CD8-positive, alpha-beta memory T cell (primary cell): ENCODE data around the gene SLC51A. TPM values are rescaled to one million over a fixed set of nuclear protein-coding genes. Genes with fewer than 3 reads are reported as not detected.

Source experiments
- CTCF ChIA-PET: fragments of 350-600 bp; sonication (Branson Sonifier 250); formaldehyde crosslinking; loops from one replicate; lab custom pipeline; 2021; ENCODE audit warnings: antibody characterized with exemption; lab: Charles Lee
- POLR2A ChIA-PET: fragments of 350-600 bp; sonication (Branson Sonifier 250); formaldehyde crosslinking; loops from one replicate; lab custom pipeline; 2021; ENCODE audit warnings: antibody characterized with exemption; lab: Charles Lee
- DNase-seq, 5 donors: peaks; one replicate each; pipeline versions ENCODE4 v3.0.0 to v3.0.0-alpha.2; 2020 to 2022; ENCODE audit warnings: mixed read lengths in 1 of 5
- H3K27ac ChIP-seq: one replicate; pipeline ENCODE4 v1.7.0; 2013; ENCODE audit warnings: low read depth, mild to moderate bottlenecking, low read length, moderate library complexity
- H3K27me3 ChIP-seq: 2 replicates; pipeline ENCODE4 v1.7.0; 2013; ENCODE audit warnings: low read length, mild to moderate bottlenecking; ENCODE audit not compliant: insufficient read depth, poor library complexity, severe bottlenecking
- H3K36me3 ChIP-seq: 2 replicates; pipeline ENCODE4 v1.7.0; 2013; ENCODE audit warnings: mild to moderate bottlenecking, low read length, moderate library complexity; ENCODE audit not compliant: insufficient read depth
- H3K4me1 ChIP-seq: 2 replicates; pipeline ENCODE4 v1.7.0; 2013; ENCODE audit warnings: mild to moderate bottlenecking, low read length, moderate library complexity; ENCODE audit not compliant: insufficient read depth
- H3K4me3 ChIP-seq: 2 replicates; pipeline ENCODE4 v1.7.0; 2013; ENCODE audit warnings: mild to moderate bottlenecking, low read length
- H3K9me3 ChIP-seq: 2 replicates; pipeline ENCODE4 v1.7.0; 2013; ENCODE audit warnings: mild to moderate bottlenecking, low read length
- H3K27ac Mint-ChIP-seq, 8 donors: one replicate each; pipeline ENCODE4 v1.8.0; 2020 to 2021; ENCODE audit warnings: mixed read lengths in 8 of 8, mild to moderate bottlenecking in 6 of 8, inconsistent platforms in 3 of 8, moderate library complexity in 3 of 8
- H3K27me3 Mint-ChIP-seq, 2 donors: one replicate each; pipeline ENCODE4 v1.8.0; 2020 to 2021; ENCODE audit warnings: mixed read lengths in 2 of 2, mild to moderate bottlenecking in 1 of 2, moderate library complexity in 1 of 2
- H3K36me3 Mint-ChIP-seq, 3 donors: one replicate each; pipeline ENCODE4 v1.8.0; 2020 to 2021; ENCODE audit warnings: mixed read lengths in 3 of 3, inconsistent platforms in 1 of 3, mild to moderate bottlenecking in 1 of 3
- H3K4me1 Mint-ChIP-seq, 3 donors: one replicate each; pipeline ENCODE4 v1.8.0; 2020 to 2021; ENCODE audit warnings: mixed read lengths in 3 of 3, inconsistent platforms in 1 of 3, mild to moderate bottlenecking in 1 of 3
- H3K4me3 Mint-ChIP-seq, 7 donors: one replicate each; pipeline ENCODE4 v1.8.0; 2020 to 2021; ENCODE audit warnings: mixed read lengths in 7 of 7, mild to moderate bottlenecking in 6 of 7, moderate library complexity in 4 of 7, inconsistent platforms in 2 of 7
- H3K9me3 Mint-ChIP-seq, 5 donors: one replicate each; pipeline ENCODE4 v1.8.0; 2020 to 2022; ENCODE audit warnings: mixed read lengths in 5 of 5, mild to moderate bottlenecking in 3 of 5, moderate library complexity in 2 of 5, inconsistent platforms in 1 of 5
- polyA plus RNA-seq: library from polyadenylated mRNA; unstranded; fragments of 300-500 nt; fragmentation: Illumina TruSeq; gene quantifications from one replicate; pipeline ENCODE4 v1.2.3, GENCODE V29; 2021
- total RNA-seq, 2 experiments: library from RNA; stranded (reverse); gene quantifications; one replicate each; pipeline ENCODE4 v1.2.3, GENCODE V29; 2021

The SLC51A gene
- total and polyA plus RNA-seq, 3 experiments from 2014 or later: 1.1 TPM; not detected in 2

- no peaks in the 10 kb centered on the region for H3K9me3 Mint-ChIP-seq
- POLR2A ChIA-PET: interaction anchor here (0.7 to 1.0 kb wide), 2 partner anchors 13 to 228 kb away, joined by 3 read pairs; partner anchors contain the start of gene PCYT1A
- H3K4me3 ChIP-seq: peak overlapping the region; percentile 36
Observed at GRCh38 chr3:196274585-196274984, 58.3 kb downstream of the SLC51A start.

GRCh38 chr3:196275126-196275525 lies 58.8 kb downstream of the SLC51A start:
- Histone ChIP-seq H3K27ac (peak overlapping the region; percentile 57), H3K4me3 (peak overlapping the region; percentile 36), H3K9me3 (no peaks in the 10 kb centered on the region), H3K4me1 (peaks cover 31% of the 10 kb centered on the region), H3K36me3 (peaks cover 4% of the 10 kb centered on the region), H3K27me3 (no peaks in the 10 kb centered on the region)
- Mint-ChIP-seq H3K36me3 (peaks cover under 1 to 15% (median 8%) of the 10 kb centered on the region in 3 donors), H3K4me3 (peak overlapping the region; percentile 52 to 93 (median 86)), H3K27ac (peak overlapping the region; percentile 88 to 99 (median 94)), H3K9me3 (no peaks in the 10 kb centered on the region), H3K27me3 (no peaks in the 10 kb centered on the region), H3K4me1 (peaks cover 34 to 53% (median 47%) of the 10 kb centered on the region in 3 donors)
- CTCF ChIA-PET: interaction anchor here (0.5 to 2.7 kb wide), 2 partner anchors 22 to 183 kb away, joined by 3 to 8 read pairs; no protein-coding TSS in a partner anchor
- DNase-seq: no peak
- POLR2A ChIA-PET: interaction anchor here (0.7 to 1.0 kb wide), 2 partner anchors 12 to 228 kb away, joined by 3 read pairs; partner anchors contain the start of gene PCYT1A

More at GRCh38 chr3:196274585-196274984, 58.3 kb downstream of the SLC51A start:
- Histone ChIP-seq H3K9me3 (no peaks in the 10 kb centered on the region), H3K4me1 (peaks cover 30% of the 10 kb centered on the region), H3K27me3 (no peaks in the 10 kb centered on the region), H3K36me3 (peaks cover 4% of the 10 kb centered on the region), H3K27ac (peak overlapping the region; percentile 57)
- peak; percentile 17 to 73 (median 45) for DNase-seq
- Mint-ChIP-seq H3K36me3 (peaks cover 3 to 16% (median 7%) of the 10 kb centered on the region in 3 donors), H3K4me3 (peak overlapping the region; percentile 52 to 93 (median 86)), H3K27me3 (no peaks in the 10 kb centered on the region), H3K27ac (peak overlapping the region; percentile 88 to 99 (median 94)), H3K4me1 (peaks cover 34 to 53% (median 47%) of the 10 kb centered on the region in 3 donors)
- CTCF ChIA-PET: interaction anchor here (0.5 to 2.7 kb wide), 2 partner anchors 22 to 183 kb away, joined by 3 to 8 read pairs; no protein-coding TSS in a partner anchor

GRCh38 chr3:196280689-196281440 lies 64.5 kb downstream of the SLC51A start:
- Mint-ChIP-seq H3K9me3 (no peaks in the 10 kb centered on the region), H3K27ac (peak overlapping the region in 7 of 8 donors; percentile 3 to 90 (median 19)), H3K4me3 (peak overlapping the region in 3 of 7 donors; percentile 2 to 17 (median 5)), H3K4me1 (peaks cover 57 to 71% (median 70%) of the 10 kb centered on the region in 3 donors), H3K27me3 (no peaks in the 10 kb centered on the region), H3K36me3 (peaks cover 0 to 10% (median 5%) of the 10 kb centered on the region in 3 donors)
- no peak overlapping the region for H3K27ac ChIP-seq
- CTCF ChIA-PET: interaction anchor here (1.7 kb wide), 1 partner anchor 248 kb away, joined by 3 read pairs; no protein-coding TSS in a partner anchor
- H3K4me1 ChIP-seq: peaks cover 18% of the 10 kb centered on the region
- H3K4me3 ChIP-seq: no peak overlapping the region
- H3K36me3 ChIP-seq: no peaks in the 10 kb centered on the region
- H3K27me3 ChIP-seq: no peaks in the 10 kb centered on the region
- no peaks in the 10 kb centered on the region for H3K9me3 ChIP-seq
- DNase-seq: no peak
- POLR2A ChIA-PET: interaction anchor here (0.9 kb wide), 1 partner anchor 36 kb away, joined by 3 read pairs; no protein-coding TSS in a partner anchor

- CTCF ChIA-PET: no interaction called here
- Histone ChIP-seq H3K36me3 (no peaks in the 10 kb centered on the region), H3K4me3 (no peak overlapping the region), H3K27me3 (no peaks in the 10 kb centered on the region), H3K27ac (no peak overlapping the region), H3K4me1 (peaks cover 26% of the 10 kb centered on the region), H3K9me3 (no peaks in the 10 kb centered on the region)
- Mint-ChIP-seq H3K4me3 (no peak overlapping the region), H3K4me1 (peaks cover 67 to 82% (median 79%) of the 10 kb centered on the region in 3 donors), H3K9me3 (no peaks in the 10 kb centered on the region), H3K36me3 (peaks cover 0 to 11% (median 5%) of the 10 kb centered on the region in 3 donors), H3K27ac (peak overlapping the region; percentile 7 to 79 (median 51)), H3K27me3 (no peaks in the 10 kb centered on the region)
- POLR2A ChIA-PET: interaction anchor here (0.9 kb wide), 1 partner anchor 35 kb away, joined by 3 read pairs; no protein-coding TSS in a partner anchor
- DNase-seq: no peak
Observed at GRCh38 chr3:196281962-196282361, 65.6 kb downstream of the SLC51A start.

Other genes with a start within 250 kb of the SLC51A start
- gene TFRC, start 134.4 kb upstream of the SLC51A start, total RNA-seq: 100 to 1,000 TPM; 669 to 687 TPM
- gene TFRC, start 134.4 kb upstream of the SLC51A start, polyA plus RNA-seq: 15.9 TPM
- gene ZDHHC19, start 5.1 kb upstream of the SLC51A start, total RNA-seq: not detected
- not detected for gene ZDHHC19, start 5.1 kb upstream of the SLC51A start, polyA plus RNA-seq
- gene PCYT1A, start 71.2 kb downstream of the SLC51A start, total RNA-seq: 10 to 100 TPM; 60.1 to 61.0 TPM
- gene PCYT1A, start 71.2 kb downstream of the SLC51A start, polyA plus RNA-seq: 20.0 TPM
- gene DYNLT2B, start 101.7 kb downstream of the SLC51A start, total RNA-seq: 10 to 100 TPM in 1 of 2 experiments, 1 to 10 TPM in 1; 8.6 to 10.7 TPM
- gene DYNLT2B, start 101.7 kb downstream of the SLC51A start, polyA plus RNA-seq: 10.9 TPM
- gene TM4SF19, start 121.9 kb downstream of the SLC51A start, total RNA-seq: under 1 TPM; 0.35 to 0.62 TPM
- 1.2 TPM for gene TM4SF19, start 121.9 kb downstream of the SLC51A start, polyA plus RNA-seq
- gene UBXN7, start 215.9 kb downstream of the SLC51A start, total RNA-seq: 10 to 100 TPM; 51.7 to 52.1 TPM
- 32.6 TPM for gene UBXN7, start 215.9 kb downstream of the SLC51A start, polyA plus RNA-seq